Natural killer cell (primary cell): ENCODE results near the gene SLBP. TPM values are rescaled to one million over a fixed set of nuclear protein-coding genes. Genes with fewer than 3 reads are reported as not detected.

ENCODE experiments used
- ATAC-seq, 3 donors: fragments of 150-1000 bp in 2 of 3; fragments of 200-7000 bp in 1 of 3; cut with Tn5 transposase; 1 replicate in 1 of 3; 2 replicates in 2 of 3; pipeline ENCODE4 v1.10.0; 2021; ENCODE audit warnings: mild to moderate bottlenecking in 2 of 3, moderate library complexity in 2 of 3
- DNase-seq, 2 donors: peaks; one replicate each; pipeline versions ENCODE4 v3.0.0 to v3.0.0-alpha.2; 2013 to 2021; ENCODE audit warnings: mixed read lengths in 1 of 2
- H3K27ac ChIP-seq: one replicate; pipeline ENCODE4 v1.5.1; 2013; ENCODE audit warnings: mild to moderate bottlenecking, low read length
- H3K27me3 ChIP-seq: one replicate; pipeline ENCODE4 v1.6.1; 2013; ENCODE audit warnings: low read length; ENCODE audit not compliant: control insufficient read depth, insufficient read depth
- H3K36me3 ChIP-seq: one replicate; pipeline ENCODE4 v1.6.1; 2013; ENCODE audit warnings: low read length; ENCODE audit not compliant: control insufficient read depth, insufficient read depth
- H3K4me1 ChIP-seq: one replicate; pipeline ENCODE4 v1.6.1; 2013; ENCODE audit warnings: low read length; ENCODE audit not compliant: control insufficient read depth, insufficient read depth
- H3K4me3 ChIP-seq: one replicate; pipeline ENCODE4 v1.5.1; 2013; ENCODE audit warnings: low read length
- H3K9me3 ChIP-seq: one replicate; pipeline ENCODE4 v1.6.1; 2013; ENCODE audit warnings: low read length; ENCODE audit not compliant: control insufficient read depth, insufficient read depth
- H3K27ac Mint-ChIP-seq, 2 donors: one replicate each; pipeline ENCODE4 v1.8.0; 2022; ENCODE audit warnings: mild to moderate bottlenecking in 2 of 2, mixed read lengths in 2 of 2, moderate library complexity in 1 of 2
- H3K27me3 Mint-ChIP-seq, 2 donors: one replicate each; pipeline ENCODE4 v1.8.0; 2022; ENCODE audit warnings: low read depth in 2 of 2, mixed read lengths in 2 of 2
- H3K36me3 Mint-ChIP-seq: one replicate; pipeline ENCODE4 v1.8.0; 2022; ENCODE audit warnings: mixed read lengths
- H3K4me1 Mint-ChIP-seq, 2 donors: one replicate each; pipeline ENCODE4 v1.8.0; 2022; ENCODE audit warnings: mixed read lengths in 2 of 2
- H3K4me3 Mint-ChIP-seq: one replicate; pipeline ENCODE4 v1.8.0; 2022; ENCODE audit warnings: mild to moderate bottlenecking, moderate library complexity, mixed read lengths
- H3K9me3 Mint-ChIP-seq, 2 donors: one replicate each; pipeline ENCODE4 v1.8.0; 2022; ENCODE audit warnings: mixed read lengths in 2 of 2
- CTCF ChIP-seq: fragments of 200-600 bp; IDR thresholded peaks from one replicate; pipeline ENCODE4 v1.8.0; 2022; ENCODE audit warnings: antibody characterized with exemption
- WGBS: methylation state at CpG from one replicate; pipeline ENCODE4 v1.1.7; 2013; ENCODE audit warnings: missing lambda C conversion rate; ENCODE audit not compliant: insufficient coverage; 5-methylcytosine and 5-hydroxymethylcytosine counted together
- intact Hi-C: fragments of 100-400 bp; cut with micrococcal nuclease; formaldehyde crosslinking; loops from one replicate; pipeline ENCODE4 v1.14.2; 2022
- total RNA-seq, 4 donors: library from RNA; stranded (reverse); fragments of 120-200 nt in 1 of 4; gene quantifications; one replicate each; pipeline versions ENCODE4 v1.2.3 to v1.2.4, GENCODE V29; 2013 to 2022

The SLBP gene
- total RNA-seq, 3 donors from 2014 or later (not counting 1 experiment from before 2014, with no cell fraction given), result 29.5 to 38.8 (median 38.6) TPM

GRCh38 chr4:1658146-1658545, 54.0 kb downstream of the SLBP start:
- intact Hi-C loops, result no loop called here
- TF ChIP-seq CTCF, result no peak

GRCh38 chr4:1656986-1657385, 55.1 kb downstream of the SLBP start:
- TF ChIP-seq CTCF, result no peak
- Mint-ChIP-seq H3K4me3 (no peak overlapping the region), H3K27me3 (no peaks in the 10 kb centered on the region), H3K36me3 (no peaks in the 10 kb centered on the region), H3K4me1 (no peaks in the 10 kb centered on the region), H3K9me3 (no peaks in the 10 kb centered on the region), H3K27ac (no peak overlapping the region)
- no peak for ATAC-seq
- WGBS, result 92% methylated on average over 19 of the region's 19 CpGs
- intact Hi-C loops, result no loop called here
- Histone ChIP-seq H3K36me3 (no peaks in the 10 kb centered on the region), H3K27ac (no peak overlapping the region), H3K4me3 (no peak overlapping the region), H3K27me3 (no peaks in the 10 kb centered on the region), H3K9me3 (no peaks in the 10 kb centered on the region), H3K4me1 (no peaks in the 10 kb centered on the region)
- no peak for DNase-seq

More at GRCh38 chr4:1658146-1658545, 54.0 kb downstream of the SLBP start:
- Histone ChIP-seq H3K4me3 (no peak overlapping the region), H3K27ac (no peak overlapping the region), H3K4me1 (no peaks in the 10 kb centered on the region), H3K27me3 (no peaks in the 10 kb centered on the region), H3K9me3 (no peaks in the 10 kb centered on the region), H3K36me3 (no peaks in the 10 kb centered on the region)
- ATAC-seq, result no peak
- 92% methylated on average over 12 of the region's 12 CpGs for WGBS
- no peak overlapping the region for H3K27ac Mint-ChIP-seq
- H3K4me3 Mint-ChIP-seq, result no peak overlapping the region
- no peaks in the 10 kb centered on the region for H3K9me3 Mint-ChIP-seq
- no peak for DNase-seq
- no peaks in the 10 kb centered on the region for H3K4me1 Mint-ChIP-seq
- no peaks in the 10 kb centered on the region for H3K36me3 Mint-ChIP-seq
- H3K27me3 Mint-ChIP-seq, result no peaks in the 10 kb centered on the region

- 93% methylated on average over 5 of the region's 5 CpGs for WGBS
- no peaks in the 10 kb centered on the region for H3K9me3 ChIP-seq
- TF ChIP-seq CTCF, result no peak
- no peak for DNase-seq
- no peaks in the 10 kb centered on the region for H3K9me3 Mint-ChIP-seq
- no peak overlapping the region for H3K4me3 Mint-ChIP-seq
- no peaks in the 10 kb centered on the region for H3K4me1 Mint-ChIP-seq
- intact Hi-C loops, result no loop called here
- H3K27ac ChIP-seq, result no peak overlapping the region
- H3K4me3 ChIP-seq, result no peak overlapping the region
- no peaks in the 10 kb centered on the region for H3K4me1 ChIP-seq
- no peaks in the 10 kb centered on the region for H3K27me3 ChIP-seq
- no peaks in the 10 kb centered on the region for H3K36me3 ChIP-seq
- H3K27me3 Mint-ChIP-seq, result no peaks in the 10 kb centered on the region
- H3K36me3 Mint-ChIP-seq, result no peaks in the 10 kb centered on the region
- no peak for ATAC-seq
- H3K27ac Mint-ChIP-seq, result no peak overlapping the region
Observed at GRCh38 chr4:1656132-1656531, 56.0 kb downstream of the SLBP start.

- no peak overlapping the region for H3K27ac Mint-ChIP-seq
- no peak for TF ChIP-seq CTCF
- Histone ChIP-seq H3K9me3 (no peaks in the 10 kb centered on the region), H3K36me3 (no peaks in the 10 kb centered on the region), H3K4me3 (no peak overlapping the region), H3K4me1 (no peaks in the 10 kb centered on the region), H3K27me3 (no peaks in the 10 kb centered on the region), H3K27ac (no peak overlapping the region)
- intact Hi-C loops, result no loop called here
- WGBS, result 97% methylated on average over 18 of the region's 18 CpGs
- no peaks in the 10 kb centered on the region for H3K4me1 Mint-ChIP-seq
- H3K9me3 Mint-ChIP-seq, result no peaks in the 10 kb centered on the region
- no peaks in the 10 kb centered on the region for H3K27me3 Mint-ChIP-seq
- ATAC-seq, result no peak
- H3K36me3 Mint-ChIP-seq, result no peaks in the 10 kb centered on the region
- no peak for DNase-seq
- no peak overlapping the region for H3K4me3 Mint-ChIP-seq
Observed at GRCh38 chr4:1655676-1656075, 56.4 kb downstream of the SLBP start.
